Activated CD4-positive, CD25-positive, alpha-beta regulatory T cell (primary cell): Measurements from ENCODE around the gene NPRL2.

Experiments used
- DNase-seq, 4 experiments: peaks; one replicate each; lab custom pipeline; 2025; lab: John Stamatoyannopoulos, UW

The NPRL2 gene

GRCh38 chr3:50373146-50374051 lies 22.8 kb upstream of the NPRL2 start:
- no peak for DNase-seq

GRCh38 chr3:50372349-50372748 lies 21.8 kb upstream of the NPRL2 start:
- no peak for DNase-seq

GRCh38 chr3:50371133-50371685 lies 20.6 kb upstream of the NPRL2 start:
- DNase-seq, result no peak

- DNase-seq, result no peak
Observed at GRCh38 chr3:50370594-50370993, 20.0 kb upstream of the NPRL2 start.

- DNase-seq, result no peak
Observed at GRCh38 chr3:50369012-50369670, 18.6 kb upstream of the NPRL2 start.

GRCh38 chr3:50365842-50366220 lies 15.3 kb upstream of the NPRL2 start:
- DNase-seq, result no peak

GRCh38 chr3:50365080-50365841 lies 14.7 kb upstream of the NPRL2 start:
- peak; percentile 87 to 95 (median 89) for DNase-seq

- DNase-seq, result no peak
Observed at GRCh38 chr3:50364573-50365079, 14.1 kb upstream of the NPRL2 start.

GRCh38 chr3:50359760-50360110 lies 9.2 kb upstream of the NPRL2 start:
- no peak for DNase-seq

- DNase-seq, result peak; percentile 85 to 92 (median 88)
Observed at GRCh38 chr3:50358911-50359759, 8.6 kb upstream of the NPRL2 start, which contains the start of gene TMEM115. TMEM115 (minus strand) TSS chr3:50359521; CDS start chr3:50359063, 458 bp downstream.

GRCh38 chr3:50358355-50358910 lies 7.9 kb upstream of the NPRL2 start:
- DNase-seq, result no peak

- DNase-seq, result no peak
Observed at GRCh38 chr3:50357481-50357880, 6.9 kb upstream of the NPRL2 start.

GRCh38 chr3:50356553-50356952 lies 6.0 kb upstream of the NPRL2 start:
- no peak for DNase-seq

- no peak for DNase-seq
Observed at GRCh38 chr3:50355829-50356552, 5.4 kb upstream of the NPRL2 start.

- no peak for DNase-seq
Observed at GRCh38 chr3:50354850-50355249, 4.3 kb upstream of the NPRL2 start.

GRCh38 chr3:50354186-50354764 lies 3.7 kb upstream of the NPRL2 start:
- DNase-seq, result no peak

- no peak for DNase-seq
Observed at GRCh38 chr3:50353245-50354004, 2.9 kb upstream of the NPRL2 start.

GRCh38 chr3:50352781-50353180 lies 2.2 kb upstream of the NPRL2 start:
- DNase-seq, result no peak

- no peak for DNase-seq
Observed at GRCh38 chr3:50351323-50351697, 735 bp upstream of the NPRL2 start.
